ENCODE measurements around the gene AQP3.
A peak's percentile ranks its signal among the peaks of the same experiment; 100 is the strongest.

Gene AQP3

DNA sequence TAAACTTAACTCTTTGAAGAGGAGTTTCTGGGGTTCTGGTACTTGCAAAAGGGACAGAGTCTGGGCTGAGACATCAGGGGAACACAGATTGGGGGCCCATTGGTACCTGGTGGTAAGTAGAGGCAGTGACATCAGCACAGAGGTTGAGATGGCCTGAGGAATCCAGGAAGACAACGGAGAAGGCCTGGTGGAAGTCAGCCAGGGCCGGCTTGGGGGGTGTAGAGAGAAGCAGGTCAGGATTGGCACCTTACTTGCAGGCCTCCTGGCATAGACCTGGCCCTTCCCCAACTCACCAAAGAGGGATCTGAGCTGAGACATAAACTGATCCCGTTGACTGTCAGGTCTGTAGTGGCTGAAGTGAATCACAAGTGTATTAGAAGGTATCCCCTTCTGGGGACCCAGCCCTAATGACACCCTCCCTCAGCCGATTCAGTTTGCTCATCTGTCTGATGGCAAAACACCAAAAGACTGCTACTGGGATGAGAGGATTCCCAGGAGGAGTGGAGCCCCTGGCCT lies 20.9 kb upstream of the AQP3 start:
- Histone ChIP-seq H3K4me2 (ENCODE audit: low read length) (no peak overlapping the region), H4K20me1 (ENCODE audit: control insufficient read depth, insufficient read depth, low read depth, low read length) (no peaks in the 10 kb centered on the region), H3K36me3 (ENCODE audit: control insufficient read depth, low read length) (peaks cover 90% of the 10 kb centered on the region)

GRCh38 chr9:33467526-33467925 lies 20.1 kb upstream of the AQP3 start:
- Histone ChIP-seq H4K20me1 (ENCODE audit: control insufficient read depth, insufficient read depth, low read depth, low read length) (no peaks in the 10 kb centered on the region), H3K4me3 (ENCODE audit: low read length) (no peak overlapping the region), H3K4me1 (ENCODE audit: control insufficient read depth, low read length) (peaks cover 13% of the 10 kb centered on the region), H3K36me3 (ENCODE audit: control insufficient read depth, low read length) (peaks cover 97% of the 10 kb centered on the region), H3K9me2 (replicated peaks; ENCODE audit: control insufficient read depth, low read length) (no peaks in the 10 kb centered on the region), H3F3A (ENCODE audit: control insufficient read depth, insufficient read depth) (no peaks in the 10 kb centered on the region), H3K27ac (ENCODE audit: low read depth, low read length) (no peak overlapping the region), H3K4me2 (ENCODE audit: low read length) (no peak overlapping the region), H3K79me2 (ENCODE audit: control insufficient read depth, low read length) (peaks cover 17% of the 10 kb centered on the region), H3K9me3 (ENCODE audit: control insufficient read depth, insufficient read depth, low read length) (no peaks in the 10 kb centered on the region), H3K27me3 (ENCODE audit: control insufficient read depth, low read length) (no peaks in the 10 kb centered on the region)
- TF ChIP-seq EZH2phosphoT487 (IDR thresholded peaks at IDR 0.05; ENCODE audit: borderline replicate concordance, low read length): no peak

More for the DNA sequence above, 20.9 kb upstream of the AQP3 start:
- H3K4me1 ChIP-seq (ENCODE audit: control insufficient read depth, low read length): peaks cover 16% of the 10 kb centered on the region
- no peaks in the 10 kb centered on the region for H3F3A ChIP-seq (ENCODE audit: control insufficient read depth, insufficient read depth)
- H3K9me3 ChIP-seq (ENCODE audit: control insufficient read depth, insufficient read depth, low read length): no peaks in the 10 kb centered on the region
- H3K4me3 ChIP-seq (ENCODE audit: low read length): no peak overlapping the region
- peaks cover 24% of the 10 kb centered on the region for H3K79me2 ChIP-seq (ENCODE audit: control insufficient read depth, low read length)
- no peaks in the 10 kb centered on the region for H3K27me3 ChIP-seq (ENCODE audit: control insufficient read depth, low read length)
- no peak overlapping the region for H3K27ac ChIP-seq (ENCODE audit: low read depth, low read length)
- H3K9me2 ChIP-seq (replicated peaks; ENCODE audit: control insufficient read depth, low read length): no peaks in the 10 kb centered on the region
- TF ChIP-seq EZH2phosphoT487 (IDR thresholded peaks at IDR 0.05; ENCODE audit: borderline replicate concordance, low read length): no peak
- no peak for TF ChIP-seq CTCF (IDR thresholded peaks at IDR 0.05; ENCODE audit: low read depth, low read length, poor library complexity, severe bottlenecking)

- Histone ChIP-seq H3K79me2 (ENCODE audit: control insufficient read depth, low read length) (peaks cover 10% of the 10 kb centered on the region), H3K9me3 (ENCODE audit: control insufficient read depth, insufficient read depth, low read length) (no peaks in the 10 kb centered on the region), H3K4me1 (ENCODE audit: control insufficient read depth, low read length) (peaks cover 6% of the 10 kb centered on the region), H4K20me1 (ENCODE audit: control insufficient read depth, insufficient read depth, low read depth, low read length) (no peaks in the 10 kb centered on the region), H3K9me2 (replicated peaks; ENCODE audit: control insufficient read depth, low read length) (no peaks in the 10 kb centered on the region), H3K36me3 (ENCODE audit: control insufficient read depth, low read length) (peaks cover 97% of the 10 kb centered on the region), H3K4me2 (ENCODE audit: low read length) (no peak overlapping the region), H3K27me3 (ENCODE audit: control insufficient read depth, low read length) (no peaks in the 10 kb centered on the region), H3K27ac (ENCODE audit: low read depth, low read length) (no peak overlapping the region), H3K4me3 (ENCODE audit: low read length) (no peak overlapping the region), H3F3A (ENCODE audit: control insufficient read depth, insufficient read depth) (no peaks in the 10 kb centered on the region)
- TF ChIP-seq CTCF (IDR thresholded peaks at IDR 0.05; ENCODE audit: low read depth, low read length, poor library complexity, severe bottlenecking) (peak; percentile 91), EZH2phosphoT487 (IDR thresholded peaks at IDR 0.05; ENCODE audit: borderline replicate concordance, low read length) (no peak)
These were observed 19.4 kb upstream of the AQP3 start for GRCh38 chr9:33466565-33467495.

Measured in DOHH2 (cell line).